Measurements from ENCODE around the gene CCDC102A.
"Not testable (repeated sequence)": the region's sequence is repeated elsewhere in the genome, so short reads cannot be mapped to it uniquely, and the experiment has no call there.

CCDC102A gene

GRCh38 chr16:57574646-57575467, 38.5 kb upstream of the CCDC102A start:
- H3K27ac ChIP-seq (ENCODE audit: insufficient read depth, low read length, poor library complexity, severe bottlenecking), result no peak overlapping the region
- no peaks in the 10 kb centered on the region for H3K36me3 ChIP-seq (ENCODE audit: control insufficient read depth, insufficient read depth, low read length)
- no peaks in the 10 kb centered on the region for H3K9me3 ChIP-seq (ENCODE audit: control insufficient read depth, low read length)
- no peaks in the 10 kb centered on the region for H3K27me3 ChIP-seq (replicated peaks; ENCODE audit: control insufficient read depth, insufficient read depth, low read length, poor library complexity, severe bottlenecking)
- no peak overlapping the region for H3K4me3 ChIP-seq (ENCODE audit: insufficient read depth, low read depth, low read length, poor library complexity, severe bottlenecking)
- DNase-seq, result no peak
- H3K4me1 ChIP-seq (ENCODE audit: control insufficient read depth, insufficient read depth, low read length, poor library complexity, severe bottlenecking), result peaks cover 15% of the 10 kb centered on the region

GRCh38 chr16:57574086-57574485, 37.7 kb upstream of the CCDC102A start:
- Histone ChIP-seq H3K27me3 (replicated peaks; ENCODE audit: control insufficient read depth, insufficient read depth, low read length, poor library complexity, severe bottlenecking) (no peaks in the 10 kb centered on the region), H3K36me3 (ENCODE audit: control insufficient read depth, insufficient read depth, low read length) (no peaks in the 10 kb centered on the region), H3K27ac (ENCODE audit: insufficient read depth, low read length, poor library complexity, severe bottlenecking) (no peak overlapping the region), H3K4me1 (ENCODE audit: control insufficient read depth, insufficient read depth, low read length, poor library complexity, severe bottlenecking) (peaks cover 15% of the 10 kb centered on the region), H3K9me3 (ENCODE audit: control insufficient read depth, low read length) (no peaks in the 10 kb centered on the region), H3K4me3 (ENCODE audit: insufficient read depth, low read depth, low read length, poor library complexity, severe bottlenecking) (no peak overlapping the region)
- DNase-seq, result no peak

- H3K4me3 ChIP-seq (ENCODE audit: insufficient read depth, low read depth, low read length, poor library complexity, severe bottlenecking), result no peak overlapping the region
- no peak for DNase-seq
- no peaks in the 10 kb centered on the region for H3K36me3 ChIP-seq (ENCODE audit: control insufficient read depth, insufficient read depth, low read length)
- H3K4me1 ChIP-seq (ENCODE audit: control insufficient read depth, insufficient read depth, low read length, poor library complexity, severe bottlenecking), result peaks cover 10% of the 10 kb centered on the region
- H3K27me3 ChIP-seq (replicated peaks; ENCODE audit: control insufficient read depth, insufficient read depth, low read length, poor library complexity, severe bottlenecking), result no peaks in the 10 kb centered on the region
- no peaks in the 10 kb centered on the region for H3K9me3 ChIP-seq (ENCODE audit: control insufficient read depth, low read length)
- no peak overlapping the region for H3K27ac ChIP-seq (ENCODE audit: insufficient read depth, low read length, poor library complexity, severe bottlenecking)
These were observed 36.8 kb upstream of the CCDC102A start for GRCh38 chr16:57572978-57573728.

- no peaks in the 10 kb centered on the region for H3K36me3 ChIP-seq (ENCODE audit: control insufficient read depth, insufficient read depth, low read length)
- H3K4me1 ChIP-seq (ENCODE audit: control insufficient read depth, insufficient read depth, low read length, poor library complexity, severe bottlenecking), result no peaks in the 10 kb centered on the region
- no peaks in the 10 kb centered on the region for H3K27me3 ChIP-seq (replicated peaks; ENCODE audit: control insufficient read depth, insufficient read depth, low read length, poor library complexity, severe bottlenecking)
- no peak overlapping the region for H3K4me3 ChIP-seq (ENCODE audit: insufficient read depth, low read depth, low read length, poor library complexity, severe bottlenecking)
- no peak overlapping the region for H3K27ac ChIP-seq (ENCODE audit: insufficient read depth, low read length, poor library complexity, severe bottlenecking)
- DNase-seq, result no peak
- no peaks in the 10 kb centered on the region for H3K9me3 ChIP-seq (ENCODE audit: control insufficient read depth, low read length)
These were observed 34.7 kb upstream of the CCDC102A start for GRCh38 chr16:57571098-57571497.

- no peaks in the 10 kb centered on the region for H3K27me3 ChIP-seq (replicated peaks; ENCODE audit: control insufficient read depth, insufficient read depth, low read length, poor library complexity, severe bottlenecking)
- DNase-seq, result no peak
- no peaks in the 10 kb centered on the region for H3K36me3 ChIP-seq (ENCODE audit: control insufficient read depth, insufficient read depth, low read length)
These were observed 34.1 kb upstream of the CCDC102A start for GRCh38 chr16:57570301-57571070.

GRCh38 chr16:57569306-57569946, 33.1 kb upstream of the CCDC102A start:
- H3K36me3 ChIP-seq (ENCODE audit: control insufficient read depth, insufficient read depth, low read length), result no peaks in the 10 kb centered on the region

More at GRCh38 chr16:57570301-57571070, 34.1 kb upstream of the CCDC102A start:
- Histone ChIP-seq H3K4me1 (ENCODE audit: control insufficient read depth, insufficient read depth, low read length, poor library complexity, severe bottlenecking) (no peaks in the 10 kb centered on the region), H3K27ac (ENCODE audit: insufficient read depth, low read length, poor library complexity, severe bottlenecking) (no peak overlapping the region), H3K4me3 (ENCODE audit: insufficient read depth, low read depth, low read length, poor library complexity, severe bottlenecking) (no peak overlapping the region), H3K9me3 (ENCODE audit: control insufficient read depth, low read length) (no peaks in the 10 kb centered on the region)

GRCh38 chr16:57568772-57569171, 32.4 kb upstream of the CCDC102A start:
- DNase-seq; H3K27ac ChIP-seq (ENCODE audit: insufficient read depth, low read length, poor library complexity, severe bottlenecking); H3K4me3 ChIP-seq (ENCODE audit: insufficient read depth, low read depth, low read length, poor library complexity, severe bottlenecking); H3K36me3 ChIP-seq (ENCODE audit: control insufficient read depth, insufficient read depth, low read length); H3K9me3 ChIP-seq (ENCODE audit: control insufficient read depth, low read length); H3K27me3 ChIP-seq (replicated peaks; ENCODE audit: control insufficient read depth, insufficient read depth, low read length, poor library complexity, severe bottlenecking); H3K4me1 ChIP-seq (ENCODE audit: control insufficient read depth, insufficient read depth, low read length, poor library complexity, severe bottlenecking): not testable (repeated sequence)

More at GRCh38 chr16:57569306-57569946, 33.1 kb upstream of the CCDC102A start:
- Histone ChIP-seq H3K27ac (ENCODE audit: insufficient read depth, low read length, poor library complexity, severe bottlenecking) (no peak overlapping the region), H3K4me3 (ENCODE audit: insufficient read depth, low read depth, low read length, poor library complexity, severe bottlenecking) (no peak overlapping the region), H3K9me3 (ENCODE audit: control insufficient read depth, low read length) (no peaks in the 10 kb centered on the region), H3K4me1 (ENCODE audit: control insufficient read depth, insufficient read depth, low read length, poor library complexity, severe bottlenecking) (no peaks in the 10 kb centered on the region), H3K27me3 (replicated peaks; ENCODE audit: control insufficient read depth, insufficient read depth, low read length, poor library complexity, severe bottlenecking) (no peaks in the 10 kb centered on the region)
- DNase-seq, result no peak

- no peaks in the 10 kb centered on the region for H3K36me3 ChIP-seq (ENCODE audit: control insufficient read depth, insufficient read depth, low read length)
- no peak for DNase-seq
- H3K4me3 ChIP-seq (ENCODE audit: insufficient read depth, low read depth, low read length, poor library complexity, severe bottlenecking), result no peak overlapping the region
- no peaks in the 10 kb centered on the region for H3K9me3 ChIP-seq (ENCODE audit: control insufficient read depth, low read length)
- H3K27ac ChIP-seq (ENCODE audit: insufficient read depth, low read length, poor library complexity, severe bottlenecking), result no peak overlapping the region
- H3K4me1 ChIP-seq (ENCODE audit: control insufficient read depth, insufficient read depth, low read length, poor library complexity, severe bottlenecking), result no peaks in the 10 kb centered on the region
- H3K27me3 ChIP-seq (replicated peaks; ENCODE audit: control insufficient read depth, insufficient read depth, low read length, poor library complexity, severe bottlenecking), result no peaks in the 10 kb centered on the region
These were observed 31.9 kb upstream of the CCDC102A start for GRCh38 chr16:57568173-57568678.

- H3K4me1 ChIP-seq (ENCODE audit: control insufficient read depth, insufficient read depth, low read length, poor library complexity, severe bottlenecking), result no peaks in the 10 kb centered on the region
- no peaks in the 10 kb centered on the region for H3K9me3 ChIP-seq (ENCODE audit: control insufficient read depth, low read length)
- H3K4me3 ChIP-seq (ENCODE audit: insufficient read depth, low read depth, low read length, poor library complexity, severe bottlenecking), result no peak overlapping the region
- no peak for DNase-seq
- no peak overlapping the region for H3K27ac ChIP-seq (ENCODE audit: insufficient read depth, low read length, poor library complexity, severe bottlenecking)
- no peaks in the 10 kb centered on the region for H3K36me3 ChIP-seq (ENCODE audit: control insufficient read depth, insufficient read depth, low read length)
- no peaks in the 10 kb centered on the region for H3K27me3 ChIP-seq (replicated peaks; ENCODE audit: control insufficient read depth, insufficient read depth, low read length, poor library complexity, severe bottlenecking)
These were observed 31.3 kb upstream of the CCDC102A start for GRCh38 chr16:57567691-57568090.

Measured in effector memory CD4-positive, alpha-beta T cell (primary cell).